GM19099 (cell line): Measurements from ENCODE around the gene SLCO1B1.

Experiments
- POLR2A ChIP-seq: IDR thresholded peaks from 3 replicates; pipeline ENCODE4 v1.6.1; 2011; ENCODE audit warnings: low read depth; ENCODE audit not compliant: insufficient read length; ENCODE audit errors: extremely low read depth

The SLCO1B1 gene

GRCh38 chr12:21221072-21221471 is 90.1 kb downstream of the SLCO1B1 start:
- no peak for TF ChIP-seq POLR2A

- no peak for TF ChIP-seq POLR2A
Observed at GRCh38 chr12:21221778-21222177, 90.8 kb downstream of the SLCO1B1 start.

- TF ChIP-seq POLR2A: no peak
Observed at GRCh38 chr12:21223930-21224329, 92.9 kb downstream of the SLCO1B1 start.

GRCh38 chr12:21234395-21234794 is 103.4 kb downstream of the SLCO1B1 start:
- no peak for TF ChIP-seq POLR2A

GRCh38 chr12:21239866-21240265 is 108.9 kb downstream of the SLCO1B1 start:
- no peak for TF ChIP-seq POLR2A

GRCh38 chr12:21248679-21249078 is 117.7 kb downstream of the SLCO1B1 start:
- TF ChIP-seq POLR2A: no peak

- no peak for TF ChIP-seq POLR2A
Observed at GRCh38 chr12:21252070-21252469, 121.1 kb downstream of the SLCO1B1 start.

GRCh38 chr12:21257172-21257571 is 126.2 kb downstream of the SLCO1B1 start:
- no peak for TF ChIP-seq POLR2A

GRCh38 chr12:21264232-21264631 is 133.2 kb downstream of the SLCO1B1 start:
- TF ChIP-seq POLR2A: no peak

- TF ChIP-seq POLR2A: no peak
Observed at GRCh38 chr12:21265932-21266331, 134.9 kb downstream of the SLCO1B1 start.

GRCh38 chr12:21276826-21277225 is 145.8 kb downstream of the SLCO1B1 start:
- no peak for TF ChIP-seq POLR2A
